ENCODE results near the gene TRDMT1.

TRDMT1 gene

DNA sequence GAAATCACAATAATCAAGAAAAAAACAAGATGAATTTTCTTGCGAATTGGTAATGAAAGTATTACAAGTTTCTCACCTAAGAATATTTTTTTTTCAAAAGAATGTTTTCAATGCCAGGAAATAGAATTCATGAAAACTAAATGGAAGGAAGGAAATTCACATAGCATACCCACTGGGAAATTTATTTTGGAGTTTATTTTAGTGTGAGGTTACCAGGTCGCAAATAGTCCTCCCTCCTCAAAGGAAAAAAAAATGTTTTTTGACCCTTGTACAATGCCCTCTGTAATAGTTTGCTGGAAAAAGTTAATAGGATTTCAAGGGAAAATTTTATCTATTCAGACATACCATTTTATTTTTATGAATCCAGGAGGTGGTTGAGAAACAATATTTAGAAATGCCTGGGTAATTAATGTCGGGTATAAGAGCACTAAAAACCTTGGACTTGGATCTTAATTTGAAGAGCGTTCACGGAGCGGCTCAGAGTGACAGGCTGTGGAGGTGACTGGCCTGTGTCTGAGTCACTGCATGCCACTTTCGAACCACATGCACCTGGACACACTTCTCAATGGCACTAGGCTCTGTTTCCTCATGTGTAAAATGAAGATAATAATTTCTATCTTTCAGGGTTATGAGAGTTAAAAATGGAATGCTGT is 100.1 kb downstream of the TRDMT1 start:
- TF ChIP-seq, protein P1, sequence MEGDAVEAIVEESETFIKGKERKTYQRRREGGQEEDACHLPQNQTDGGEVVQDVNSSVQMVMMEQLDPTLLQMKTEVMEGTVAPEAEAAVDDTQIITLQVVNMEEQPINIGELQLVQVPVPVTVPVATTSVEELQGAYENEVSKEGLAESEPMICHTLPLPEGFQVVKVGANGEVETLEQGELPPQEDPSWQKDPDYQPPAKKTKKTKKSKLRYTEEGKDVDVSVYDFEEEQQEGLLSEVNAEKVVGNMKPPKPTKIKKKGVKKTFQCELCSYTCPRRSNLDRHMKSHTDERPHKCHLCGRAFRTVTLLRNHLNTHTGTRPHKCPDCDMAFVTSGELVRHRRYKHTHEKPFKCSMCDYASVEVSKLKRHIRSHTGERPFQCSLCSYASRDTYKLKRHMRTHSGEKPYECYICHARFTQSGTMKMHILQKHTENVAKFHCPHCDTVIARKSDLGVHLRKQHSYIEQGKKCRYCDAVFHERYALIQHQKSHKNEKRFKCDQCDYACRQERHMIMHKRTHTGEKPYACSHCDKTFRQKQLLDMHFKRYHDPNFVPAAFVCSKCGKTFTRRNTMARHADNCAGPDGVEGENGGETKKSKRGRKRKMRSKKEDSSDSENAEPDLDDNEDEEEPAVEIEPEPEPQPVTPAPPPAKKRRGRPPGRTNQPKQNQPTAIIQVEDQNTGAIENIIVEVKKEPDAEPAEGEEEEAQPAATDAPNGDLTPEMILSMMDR (IDR thresholded peaks at IDR 0.05; ENCODE audit: extremely low read depth, missing control alignments) = no peak
- DNase-seq (ENCODE audit: low spot score) = no peak

DNA sequence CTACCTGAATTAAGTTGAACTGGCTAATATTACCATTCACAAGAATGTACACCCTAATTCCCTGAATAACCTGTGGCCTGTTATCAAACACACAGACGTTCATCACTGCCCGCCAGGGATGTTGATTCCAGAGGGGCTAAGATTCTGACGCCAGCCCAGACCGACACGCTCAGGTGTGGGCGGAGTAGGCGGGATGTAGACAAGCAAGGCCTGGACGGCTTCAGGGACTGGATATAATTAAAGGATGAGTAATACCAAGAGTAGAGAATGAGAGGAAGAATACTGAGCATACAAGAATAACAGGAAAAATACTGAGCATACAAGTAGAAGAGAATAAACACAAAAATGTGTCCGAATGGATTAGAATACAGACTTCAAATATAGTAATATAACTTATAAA is 100.9 kb downstream of the TRDMT1 start:
- TF ChIP-seq, protein P1 (IDR thresholded peaks at IDR 0.05; ENCODE audit: extremely low read depth, missing control alignments) = no peak
- no peak for DNase-seq (ENCODE audit: low spot score)

DNA sequence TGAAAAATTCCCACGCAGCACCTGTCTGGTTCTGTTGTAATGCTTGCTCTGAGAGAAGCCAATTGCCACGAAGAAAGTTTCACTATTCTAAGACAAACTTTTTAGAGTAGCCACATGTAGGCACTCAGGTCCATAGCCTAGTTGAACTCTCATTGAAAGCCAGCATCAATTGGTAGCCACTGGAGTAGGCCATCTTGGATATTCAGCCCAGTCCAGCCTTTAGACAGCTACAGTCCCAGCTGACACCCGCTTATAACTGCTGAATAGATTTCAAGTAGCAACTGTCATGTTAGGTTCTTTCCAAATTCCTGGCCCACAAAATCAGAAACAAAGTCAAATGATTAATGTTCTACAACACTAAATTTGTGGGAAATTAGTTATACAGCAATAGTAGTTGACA is 103.5 kb downstream of the TRDMT1 start:
- DNase-seq (ENCODE audit: low spot score) = no peak
- TF ChIP-seq, protein P1 (IDR thresholded peaks at IDR 0.05; ENCODE audit: extremely low read depth, missing control alignments) = no peak
